Fibroblast of villous mesenchyme (primary cell): Measurements from ENCODE around the gene SPRN. TPM values are rescaled to one million over a fixed set of nuclear protein-coding genes. Genes with fewer than 3 reads are reported as not detected.

Experiments
- DNase-seq: peaks from one replicate; pipeline ENCODE4 v3.0.0-alpha.2; 2010; ENCODE audit warnings: low read depth
- H3K4me3 ChIP-seq: 2 replicates; pipeline ENCODE4 v1.5.1; 2011; ENCODE audit warnings: low read depth, mild to moderate bottlenecking, low read length
- total RNA-seq: library from RNA; depleted of rRNA; stranded (reverse); fragments of >200 nt; gene quantifications from 2 replicates; pipeline ENCODE4 v1.2.3, GENCODE V29; 2012
- TF ChIP-seq, protein P1 (sequence below): IDR thresholded peaks from 2 replicates; pipeline ENCODE4 v1.5.1; 2012; ENCODE audit warnings: low read depth, mild to moderate bottlenecking, low read length; ENCODE audit not compliant: insufficient read depth

The SPRN gene
- total RNA-seq, 1 donor: 0.43 TPM

DNA sequence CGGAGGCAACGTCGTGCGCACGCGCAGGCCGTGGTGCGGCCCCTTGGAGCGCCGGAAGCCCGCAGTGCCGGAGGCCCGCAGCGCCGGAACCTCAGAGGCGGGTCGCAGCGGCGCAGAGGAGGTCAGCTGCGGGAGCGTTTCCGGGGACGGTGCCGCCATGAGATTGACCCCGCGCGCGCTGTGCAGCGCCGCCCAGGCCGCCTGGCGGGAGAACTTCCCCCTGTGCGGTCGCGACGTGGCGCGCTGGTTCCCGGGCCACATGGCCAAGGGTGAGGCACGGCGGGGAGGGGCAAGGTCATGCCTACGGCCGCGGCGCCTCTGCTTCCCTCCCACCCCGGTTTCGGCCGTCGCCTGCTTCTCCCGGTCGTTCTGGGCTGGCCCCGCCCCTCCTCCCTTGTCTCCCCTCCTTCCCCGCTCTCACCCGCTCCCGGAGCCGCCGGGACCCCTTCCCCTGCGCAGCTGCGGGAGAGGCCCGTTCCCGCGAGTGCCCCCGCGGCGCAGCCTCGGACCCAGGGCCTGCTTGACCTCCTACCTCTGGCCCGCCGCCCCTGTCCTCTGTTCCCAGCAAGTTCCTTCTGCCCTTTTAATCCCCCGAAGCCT, 30.3 kb downstream of the SPRN start, which contains the start of gene MTG1:
Gene MTG1, plus strand, starts transcription at position 94 of the 600 bp plus-strand sequence. Its CDS starts 64 bp downstream, at position 158.
- peak within 1 kb of the TSS; percentile 95 for H3K4me3 ChIP-seq
- DNase-seq: peak; percentile 92
- TF ChIP-seq, protein P1, sequence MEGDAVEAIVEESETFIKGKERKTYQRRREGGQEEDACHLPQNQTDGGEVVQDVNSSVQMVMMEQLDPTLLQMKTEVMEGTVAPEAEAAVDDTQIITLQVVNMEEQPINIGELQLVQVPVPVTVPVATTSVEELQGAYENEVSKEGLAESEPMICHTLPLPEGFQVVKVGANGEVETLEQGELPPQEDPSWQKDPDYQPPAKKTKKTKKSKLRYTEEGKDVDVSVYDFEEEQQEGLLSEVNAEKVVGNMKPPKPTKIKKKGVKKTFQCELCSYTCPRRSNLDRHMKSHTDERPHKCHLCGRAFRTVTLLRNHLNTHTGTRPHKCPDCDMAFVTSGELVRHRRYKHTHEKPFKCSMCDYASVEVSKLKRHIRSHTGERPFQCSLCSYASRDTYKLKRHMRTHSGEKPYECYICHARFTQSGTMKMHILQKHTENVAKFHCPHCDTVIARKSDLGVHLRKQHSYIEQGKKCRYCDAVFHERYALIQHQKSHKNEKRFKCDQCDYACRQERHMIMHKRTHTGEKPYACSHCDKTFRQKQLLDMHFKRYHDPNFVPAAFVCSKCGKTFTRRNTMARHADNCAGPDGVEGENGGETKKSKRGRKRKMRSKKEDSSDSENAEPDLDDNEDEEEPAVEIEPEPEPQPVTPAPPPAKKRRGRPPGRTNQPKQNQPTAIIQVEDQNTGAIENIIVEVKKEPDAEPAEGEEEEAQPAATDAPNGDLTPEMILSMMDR: peak; percentile 5

DNA sequence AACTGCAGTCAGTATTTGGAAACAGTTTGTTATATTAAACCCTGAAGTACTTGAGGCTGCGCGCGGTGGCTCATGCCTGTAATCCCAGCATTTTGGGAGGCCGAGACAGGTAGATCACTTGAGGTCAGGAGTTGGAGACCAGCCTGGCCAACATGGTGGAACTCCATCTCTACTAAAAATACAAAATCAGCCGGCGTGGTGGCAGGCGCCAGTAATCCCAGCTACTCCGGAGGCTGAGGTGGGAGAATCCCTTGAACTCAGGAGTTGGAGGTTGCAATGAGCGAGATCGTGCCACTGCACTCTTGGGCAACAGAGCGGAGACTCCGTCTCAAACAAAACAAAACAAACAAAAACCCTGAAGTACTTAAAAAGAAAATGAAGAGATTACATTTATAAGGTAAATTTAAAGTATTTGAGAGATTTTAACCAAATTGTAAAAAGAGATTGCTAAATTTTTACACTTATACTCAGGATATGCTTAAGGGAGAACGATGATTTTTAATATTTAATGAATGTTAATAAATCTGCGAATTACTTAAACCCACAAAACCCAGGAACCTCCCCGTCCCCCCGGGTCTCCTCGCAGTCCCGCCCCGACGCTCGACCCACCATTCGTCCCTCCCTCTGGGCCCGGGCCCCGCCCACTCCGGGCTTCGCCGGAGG, 30.9 kb downstream of the SPRN start:
- DNase-seq: no peak
- H3K4me3 ChIP-seq: peak overlapping the region; percentile 42
- TF ChIP-seq, protein P1: no peak

DNA sequence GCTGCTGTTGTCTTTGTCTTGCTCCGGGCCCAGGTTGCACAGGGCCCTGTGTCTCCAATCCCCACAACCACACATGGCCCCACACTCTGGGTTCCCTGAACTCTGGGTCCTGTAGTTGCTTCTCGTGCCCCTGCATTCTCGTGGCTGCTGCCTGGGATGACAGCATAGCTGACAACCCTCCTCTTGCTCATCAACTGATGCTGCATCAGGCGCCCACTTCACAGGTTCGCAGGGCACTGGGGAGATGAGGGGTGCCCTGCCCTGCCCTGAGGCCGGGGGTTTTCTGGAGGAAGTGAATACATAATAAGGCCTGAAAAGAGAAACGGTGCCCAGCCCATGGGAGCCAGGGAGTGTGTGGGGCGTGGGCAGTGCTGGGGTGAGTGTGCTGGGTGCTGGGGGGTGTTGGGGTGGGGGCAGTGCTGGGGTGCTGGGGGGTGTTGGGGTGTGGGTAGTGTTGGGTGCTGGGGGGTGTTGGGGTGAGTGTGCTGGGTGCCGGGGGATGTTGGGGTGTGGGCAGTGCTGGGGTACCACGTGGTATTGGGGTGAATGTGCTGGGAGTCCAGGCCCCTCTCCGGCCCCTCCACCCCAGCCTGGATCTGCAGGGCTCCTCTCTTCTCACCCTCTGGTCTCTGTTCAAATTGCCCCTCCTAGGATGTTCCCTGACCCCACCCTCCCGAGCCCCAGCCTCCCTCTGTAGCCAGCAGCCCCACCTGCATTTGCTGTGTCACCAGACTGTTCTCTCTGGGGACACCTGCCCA, 32.5 kb downstream of the SPRN start:
- no peak for DNase-seq
- H3K4me3 ChIP-seq: no peak overlapping the region
- TF ChIP-seq, protein P1: no peak

DNA sequence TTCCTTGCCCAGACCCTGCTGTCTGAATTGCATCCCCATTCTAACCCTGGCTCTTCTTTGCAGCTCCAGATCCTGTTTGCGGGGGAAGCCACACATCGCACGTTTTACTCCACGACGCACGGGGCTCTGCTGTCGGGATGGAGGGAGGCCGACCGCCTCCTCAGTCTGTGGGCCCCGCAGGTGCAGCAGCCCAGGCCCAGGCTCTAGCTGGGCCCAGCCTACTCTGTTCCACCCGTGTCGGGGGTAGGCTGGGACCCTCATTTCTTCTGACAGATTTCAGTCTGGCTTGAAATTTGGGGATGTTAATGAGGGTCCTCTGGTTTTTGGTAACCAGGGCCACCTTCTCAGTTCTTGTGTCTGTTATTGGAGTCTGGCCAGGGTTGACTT, 33.2 kb downstream of the SPRN start:
- DNase-seq: no peak
- TF ChIP-seq, protein P1: no peak
- no peak overlapping the region for H3K4me3 ChIP-seq

DNA sequence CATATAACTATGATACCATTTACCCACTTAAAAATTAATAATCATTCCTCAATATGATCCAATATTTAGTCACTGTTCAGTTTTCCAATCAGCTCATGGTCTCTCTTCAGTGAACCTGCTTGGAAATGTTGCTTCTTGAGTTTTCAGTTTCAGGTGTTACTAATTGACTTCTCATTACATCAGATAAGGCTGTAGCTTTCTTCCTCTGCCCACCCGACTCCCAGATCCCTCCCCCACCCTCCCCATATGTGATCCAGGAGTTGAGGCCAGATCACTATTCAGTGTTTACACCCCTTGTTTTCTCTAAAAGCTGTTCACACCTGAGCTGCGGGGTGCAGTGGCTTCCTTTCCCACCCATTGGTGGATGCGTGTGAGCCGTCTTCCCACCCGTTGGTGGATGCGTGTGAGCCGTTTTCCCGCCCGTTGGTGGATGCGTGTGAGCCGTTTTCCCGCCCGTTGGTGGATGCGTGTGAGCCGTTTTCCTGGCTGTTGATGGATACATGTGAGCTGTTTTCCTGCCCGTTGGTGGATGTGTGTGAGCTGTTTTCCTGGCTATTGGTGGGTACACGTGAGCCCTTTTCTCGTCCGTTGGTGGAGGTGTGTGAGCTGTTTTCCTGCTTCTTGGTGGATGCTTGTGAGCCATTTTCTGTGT, 33.7 kb downstream of the SPRN start:
- TF ChIP-seq, protein P1: no peak
- H3K4me3 ChIP-seq: no peak overlapping the region
- DNase-seq: no peak

DNA sequence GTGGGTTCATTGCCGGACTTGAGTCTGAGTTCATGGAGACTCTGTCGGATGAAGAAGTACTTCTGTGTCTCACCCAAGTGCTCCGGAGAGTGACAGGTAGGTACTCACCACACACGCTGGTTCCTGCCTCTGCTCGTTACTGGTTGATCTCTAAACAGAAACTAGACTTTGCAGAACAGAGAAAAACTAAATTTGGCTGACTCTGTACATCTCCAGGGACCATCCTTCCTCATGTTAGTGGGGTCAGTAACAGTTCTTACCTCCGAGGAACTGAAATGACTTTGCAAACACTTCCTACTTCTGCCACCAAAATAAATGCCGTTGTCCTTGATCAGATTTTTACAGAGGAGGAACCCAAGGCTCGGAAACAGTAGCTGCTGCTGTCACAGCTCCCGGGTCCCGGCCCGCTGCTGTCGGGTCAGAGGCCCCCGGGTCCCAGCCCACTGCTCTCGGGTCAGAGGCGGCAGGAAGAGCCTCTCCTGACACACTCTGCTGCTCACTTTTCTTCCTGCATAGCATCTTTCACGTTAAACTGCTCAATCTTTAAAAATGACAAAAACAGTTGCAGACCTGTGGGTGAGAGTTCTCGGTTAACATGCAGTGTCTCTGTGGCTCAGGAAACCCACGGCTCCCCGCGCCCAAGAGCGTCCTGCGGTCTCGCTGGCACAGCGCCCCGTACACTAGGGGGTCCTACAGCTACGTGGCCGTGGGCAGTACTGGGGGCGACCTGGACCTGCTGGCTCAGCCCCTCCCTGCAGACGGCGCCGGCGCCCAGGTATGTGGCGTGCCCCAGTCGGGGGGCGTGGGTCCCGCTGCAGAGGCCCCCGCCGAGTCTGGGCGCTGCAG, 35.2 kb downstream of the SPRN start:
- DNase-seq: no peak
- TF ChIP-seq, protein P1: no peak
- H3K4me3 ChIP-seq: no peak overlapping the region
